WTC11 (cell line): Measurements from ENCODE around the gene IL2RG. TPM values are rescaled to one million over a fixed set of nuclear protein-coding genes. Genes with fewer than 3 reads are reported as not detected.

ENCODE experiments used
- ATAC-seq: fragments of 200-7000 bp; cut with Tn5 transposase; 2 replicates; pipeline ENCODE4 v1.10.0; 2021; ENCODE audit warnings: mild to moderate bottlenecking, moderate library complexity
- CTCF ChIA-PET: fragments of 300-600 bp; sonication (Branson Sonifier 250); formaldehyde crosslinking; loops from one replicate; lab custom pipeline; 2021; ENCODE audit warnings: antibody characterized with exemption; lab: Charles Lee
- POLR2A ChIA-PET: fragments of 350-600 bp; sonication (Branson Sonifier 250); formaldehyde crosslinking; loops from one replicate; lab custom pipeline; 2021; ENCODE audit warnings: antibody characterized with exemption; lab: Charles Lee
- DNase-seq: peaks from one replicate; pipeline ENCODE4 v3.0.0; 2021; ENCODE audit warnings: low spot score
- H3K27ac Mint-ChIP-seq: 2 replicates; pipeline ENCODE4 v1.8.0; 2021; ENCODE audit warnings: mixed read lengths
- H3K27me3 Mint-ChIP-seq: 2 replicates; pipeline ENCODE4 v1.8.0; 2021; ENCODE audit warnings: low read depth, mild to moderate bottlenecking, moderate library complexity, mixed read lengths
- H3K36me3 Mint-ChIP-seq: 2 replicates; pipeline ENCODE4 v1.8.0; 2021; ENCODE audit warnings: mixed read lengths
- H3K4me1 Mint-ChIP-seq: 2 replicates; pipeline ENCODE4 v1.8.0; 2022; ENCODE audit warnings: mixed read lengths
- H3K4me3 Mint-ChIP-seq: 2 replicates; pipeline ENCODE4 v1.8.0; 2021; ENCODE audit warnings: mild to moderate bottlenecking, moderate library complexity, mixed read lengths
- H3K9me3 Mint-ChIP-seq: 2 replicates; pipeline ENCODE4 v1.8.0; 2021; ENCODE audit warnings: mixed read lengths
- CREB1 ChIP-seq: sonication (generic); formaldehyde crosslinking; IDR thresholded peaks from 2 replicates; pipeline ENCODE4 v1.8.0; 2023; ENCODE audit warnings: mild to moderate bottlenecking, missing genetic modification reagents
- CREM ChIP-seq: sonication (generic); formaldehyde crosslinking; IDR thresholded peaks from 2 replicates; pipeline ENCODE4 v1.8.1; 2022; ENCODE audit warnings: mild to moderate bottlenecking, missing genetic modification reagents, moderate library complexity
- ESRRA ChIP-seq: sonication (generic); formaldehyde crosslinking; IDR thresholded peaks from 2 replicates; pipeline ENCODE4 v1.8.1; 2022; ENCODE audit warnings: mild to moderate bottlenecking, missing genetic modification reagents, borderline replicate concordance
- HMGXB4 ChIP-seq: sonication (generic); formaldehyde crosslinking; IDR thresholded peaks from 2 replicates; pipeline ENCODE4 v1.8.1; 2023; ENCODE audit warnings: mild to moderate bottlenecking, moderate library complexity, missing genetic modification reagents
- IRF2 ChIP-seq: sonication (generic); formaldehyde crosslinking; IDR thresholded peaks from 2 replicates; pipeline ENCODE4 v1.8.0; 2022; ENCODE audit warnings: low read depth, missing genetic modification reagents, borderline replicate concordance
- JAZF1 ChIP-seq: fragments of 250-450 bp; sonication (Bioruptor Pico); IDR thresholded peaks from 2 replicates; pipeline ENCODE4 v1.9.0; 2021; ENCODE audit warnings: moderate library complexity, mild to moderate bottlenecking, inconsistent platforms
- MXD4 ChIP-seq: fragments of 250-450 bp; sonication (Bioruptor Pico); IDR thresholded peaks from 2 replicates; pipeline ENCODE4 v1.8.0; 2021; ENCODE audit warnings: mild to moderate bottlenecking, moderate library complexity, borderline replicate concordance
- NFYB ChIP-seq: sonication (generic); formaldehyde crosslinking; conservative IDR thresholded peaks from 2 replicates; pipeline ENCODE4 v1.8.0; 2022; ENCODE audit warnings: low read depth, missing genetic modification reagents
- PRRX2 ChIP-seq: fragments of 250-450 bp; sonication (Bioruptor Pico); IDR thresholded peaks from 2 replicates; pipeline ENCODE4 v1.8.0; 2021; ENCODE audit warnings: mild to moderate bottlenecking
- RORB ChIP-seq: fragments of 250-450 bp; sonication (Bioruptor Pico); IDR thresholded peaks from 2 replicates; pipeline ENCODE4 v1.9.0; 2021; ENCODE audit warnings: mild to moderate bottlenecking
- SMAD3 ChIP-seq: sonication (generic); formaldehyde crosslinking; IDR thresholded peaks from 2 replicates; pipeline ENCODE4 v1.8.0; 2022; ENCODE audit warnings: missing genetic modification reagents, mild to moderate bottlenecking, borderline replicate concordance
- TCF7 ChIP-seq: sonication (generic); formaldehyde crosslinking; IDR thresholded peaks from 2 replicates; pipeline ENCODE4 v1.8.0; 2022; ENCODE audit warnings: mild to moderate bottlenecking, low read depth, missing genetic modification reagents, moderate library complexity
- TEAD1 ChIP-seq: sonication (generic); formaldehyde crosslinking; IDR thresholded peaks from 2 replicates; pipeline ENCODE4 v1.8.0; 2022; ENCODE audit warnings: mild to moderate bottlenecking, missing genetic modification reagents
- ZNF138 ChIP-seq: sonication (generic); formaldehyde crosslinking; conservative IDR thresholded peaks from 2 replicates; pipeline ENCODE4 v1.8.1; 2022; ENCODE audit warnings: mild to moderate bottlenecking, moderate library complexity, missing genetic modification reagents
- ZNF219 ChIP-seq: sonication (generic); formaldehyde crosslinking; IDR thresholded peaks from 2 replicates; pipeline ENCODE4 v1.8.0; 2023; ENCODE audit warnings: missing genetic modification reagents, mild to moderate bottlenecking, borderline replicate concordance
- ZNF423 ChIP-seq: fragments of 250-450 bp; sonication (Bioruptor Pico); IDR thresholded peaks from 2 replicates; pipeline ENCODE4 v2.1.2; 2022; ENCODE audit warnings: mild to moderate bottlenecking, moderate library complexity
- ZNF532 ChIP-seq: fragments of 250-450 bp; sonication (Bioruptor Pico); IDR thresholded peaks from 2 replicates; pipeline ENCODE4 v1.9.0; 2021; ENCODE audit warnings: mild to moderate bottlenecking, borderline replicate concordance
- total RNA-seq: library from RNA; stranded (reverse); gene quantifications from 3 replicates; pipeline ENCODE4 v1.2.3, GENCODE V29; 2021
- TF ChIP-seq, protein P1 (sequence below): sonication (generic); formaldehyde crosslinking; IDR thresholded peaks from 2 replicates; pipeline ENCODE4 v1.8.1; 2023; ENCODE audit warnings: mild to moderate bottlenecking, missing genetic modification reagents, moderate library complexity
- TF ChIP-seq, protein P2 (sequence below): sonication (generic); formaldehyde crosslinking; IDR thresholded peaks from 2 replicates; pipeline ENCODE4 v1.8.0; 2022; ENCODE audit warnings: missing genetic modification reagents

IL2RG gene
- total RNA-seq, 1 experiment from 2014 or later: 1.2 TPM

- H3K9me3 Mint-ChIP-seq: no peaks in the 10 kb centered on the region
- H3K27ac Mint-ChIP-seq: no peak overlapping the region
- CTCF ChIA-PET: no interaction called here
- POLR2A ChIA-PET: interaction anchor here (0.6 kb wide), 1 partner anchor 25 kb away, joined by 3 read pairs; no protein-coding TSS in a partner anchor
- no peak for DNase-seq
- no peaks in the 10 kb centered on the region for H3K27me3 Mint-ChIP-seq
- no peak for ATAC-seq
- no peak overlapping the region for H3K4me3 Mint-ChIP-seq
- H3K36me3 Mint-ChIP-seq: no peaks in the 10 kb centered on the region
- TF ChIP-seq MXD4 (CRISPR knock-in tag): no peak
- no peak for TF ChIP-seq ZNF219
- no peak for TF ChIP-seq CREM (CRISPR knock-in tag)
- TF ChIP-seq ESRRA: no peak
- peaks cover 6% of the 10 kb centered on the region for H3K4me1 Mint-ChIP-seq
Measured at GRCh38 chrX:71159335-71159734, 48.0 kb upstream of the IL2RG start.

DNA sequence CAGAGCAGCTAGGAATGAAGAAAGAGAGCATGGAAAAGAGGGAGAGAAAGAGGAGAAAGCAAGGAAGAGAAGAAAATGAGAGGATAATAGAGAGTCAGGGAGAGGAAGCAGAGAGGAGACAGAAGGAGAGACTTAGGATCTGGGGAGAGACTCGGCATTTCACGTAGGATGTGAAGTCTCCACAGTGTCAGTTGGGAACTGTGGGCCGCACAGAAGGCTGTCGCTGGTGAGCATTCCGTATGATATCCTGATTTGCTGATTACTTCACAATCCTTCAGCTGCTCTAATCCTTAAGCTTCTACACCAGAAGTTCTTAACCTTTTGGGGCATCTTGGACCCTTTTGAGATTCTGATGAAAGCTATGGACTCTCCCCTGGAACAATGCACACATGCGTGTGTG, 47.2 kb upstream of the IL2RG start:
- Mint-ChIP-seq H3K27me3 (no peaks in the 10 kb centered on the region), H3K4me3 (no peak overlapping the region), H3K36me3 (no peaks in the 10 kb centered on the region), H3K27ac (no peak overlapping the region), H3K4me1 (peaks cover 6% of the 10 kb centered on the region), H3K9me3 (no peaks in the 10 kb centered on the region)
- no peak for DNase-seq
- ChIA-PET CTCF (no interaction called here), POLR2A (no interaction called here)
- no peak for ATAC-seq
- TF ChIP-seq CREB1 (CRISPR knock-in tag): no peak
- no peak for TF ChIP-seq ZNF423 (CRISPR knock-in tag)
- TF ChIP-seq ZNF138: no peak

DNA sequence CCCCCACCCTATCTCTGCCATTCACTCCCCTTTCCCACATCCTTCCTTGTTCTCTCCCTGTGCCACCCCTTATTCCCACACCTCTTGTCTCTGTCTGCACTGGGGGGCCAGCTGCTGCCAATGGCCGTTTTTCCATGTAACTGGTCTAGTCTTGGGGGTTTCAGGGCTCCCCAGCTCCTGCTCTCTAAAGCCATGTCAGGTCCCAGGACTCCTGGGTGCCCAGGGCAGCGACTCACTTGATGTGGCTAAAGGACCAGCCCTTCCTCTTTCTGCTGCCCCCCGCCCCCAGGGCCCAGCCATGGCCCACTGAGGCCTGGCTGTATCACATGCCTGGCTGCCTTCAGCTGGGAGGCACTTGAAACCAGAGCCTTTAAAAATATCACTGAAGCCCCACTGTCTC, 43.3 kb upstream of the IL2RG start:
- Mint-ChIP-seq H3K4me3 (no peak overlapping the region), H3K4me1 (no peaks in the 10 kb centered on the region), H3K27ac (no peak overlapping the region), H3K36me3 (no peaks in the 10 kb centered on the region), H3K9me3 (no peaks in the 10 kb centered on the region), H3K27me3 (no peaks in the 10 kb centered on the region)
- CTCF ChIA-PET: no interaction called here
- no peak for DNase-seq
- no peak for TF ChIP-seq TCF7
- no peak for TF ChIP-seq JAZF1
- no peak for TF ChIP-seq NFYB (CRISPR knock-in tag)
- TF ChIP-seq, protein P1, sequence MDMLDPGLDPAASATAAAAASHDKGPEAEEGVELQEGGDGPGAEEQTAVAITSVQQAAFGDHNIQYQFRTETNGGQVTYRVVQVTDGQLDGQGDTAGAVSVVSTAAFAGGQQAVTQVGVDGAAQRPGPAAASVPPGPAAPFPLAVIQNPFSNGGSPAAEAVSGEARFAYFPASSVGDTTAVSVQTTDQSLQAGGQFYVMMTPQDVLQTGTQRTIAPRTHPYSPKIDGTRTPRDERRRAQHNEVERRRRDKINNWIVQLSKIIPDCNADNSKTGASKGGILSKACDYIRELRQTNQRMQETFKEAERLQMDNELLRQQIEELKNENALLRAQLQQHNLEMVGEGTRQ (CRISPR knock-in tag): no peak
- TF ChIP-seq RORB (CRISPR knock-in tag): no peak
- no peak for TF ChIP-seq TEAD1 (CRISPR knock-in tag)
- no peak for TF ChIP-seq ZNF532
- no peak for TF ChIP-seq IRF2 (CRISPR knock-in tag)
- TF ChIP-seq PRRX2 (CRISPR knock-in tag): no peak
- TF ChIP-seq HMGXB4 (CRISPR knock-in tag): no peak
- TF ChIP-seq SMAD3: no peak
- TF ChIP-seq, protein P2, sequence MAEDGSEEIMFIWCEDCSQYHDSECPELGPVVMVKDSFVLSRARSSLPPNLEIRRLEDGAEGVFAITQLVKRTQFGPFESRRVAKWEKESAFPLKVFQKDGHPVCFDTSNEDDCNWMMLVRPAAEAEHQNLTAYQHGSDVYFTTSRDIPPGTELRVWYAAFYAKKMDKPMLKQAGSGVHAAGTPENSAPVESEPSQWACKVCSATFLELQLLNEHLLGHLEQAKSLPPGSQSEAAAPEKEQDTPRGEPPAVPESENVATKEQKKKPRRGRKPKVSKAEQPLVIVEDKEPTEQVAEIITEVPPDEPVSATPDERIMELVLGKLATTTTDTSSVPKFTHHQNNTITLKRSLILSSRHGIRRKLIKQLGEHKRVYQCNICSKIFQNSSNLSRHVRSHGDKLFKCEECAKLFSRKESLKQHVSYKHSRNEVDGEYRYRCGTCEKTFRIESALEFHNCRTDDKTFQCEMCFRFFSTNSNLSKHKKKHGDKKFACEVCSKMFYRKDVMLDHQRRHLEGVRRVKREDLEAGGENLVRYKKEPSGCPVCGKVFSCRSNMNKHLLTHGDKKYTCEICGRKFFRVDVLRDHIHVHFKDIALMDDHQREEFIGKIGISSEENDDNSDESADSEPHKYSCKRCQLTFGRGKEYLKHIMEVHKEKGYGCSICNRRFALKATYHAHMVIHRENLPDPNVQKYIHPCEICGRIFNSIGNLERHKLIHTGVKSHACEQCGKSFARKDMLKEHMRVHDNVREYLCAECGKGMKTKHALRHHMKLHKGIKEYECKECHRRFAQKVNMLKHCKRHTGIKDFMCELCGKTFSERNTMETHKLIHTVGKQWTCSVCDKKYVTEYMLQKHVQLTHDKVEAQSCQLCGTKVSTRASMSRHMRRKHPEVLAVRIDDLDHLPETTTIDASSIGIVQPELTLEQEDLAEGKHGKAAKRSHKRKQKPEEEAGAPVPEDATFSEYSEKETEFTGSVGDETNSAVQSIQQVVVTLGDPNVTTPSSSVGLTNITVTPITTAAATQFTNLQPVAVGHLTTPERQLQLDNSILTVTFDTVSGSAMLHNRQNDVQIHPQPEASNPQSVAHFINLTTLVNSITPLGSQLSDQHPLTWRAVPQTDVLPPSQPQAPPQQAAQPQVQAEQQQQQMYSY (CRISPR knock-in tag): no peak
- no peak for ATAC-seq
- POLR2A ChIA-PET: no interaction called here
